NCI-H1694 treated with DMSO at 0.1 percent for 48 hours (cell line): ENCODE data around the gene SMKR1.
"Not testable (repeated sequence)": the region's sequence is repeated elsewhere in the genome, so short reads cannot be mapped to it uniquely, and the experiment has no call there.

ENCODE experiments used
- DNase-seq: peaks from one replicate; lab custom pipeline; 2025; lab: John Stamatoyannopoulos, UW

Gene SMKR1

DNA sequence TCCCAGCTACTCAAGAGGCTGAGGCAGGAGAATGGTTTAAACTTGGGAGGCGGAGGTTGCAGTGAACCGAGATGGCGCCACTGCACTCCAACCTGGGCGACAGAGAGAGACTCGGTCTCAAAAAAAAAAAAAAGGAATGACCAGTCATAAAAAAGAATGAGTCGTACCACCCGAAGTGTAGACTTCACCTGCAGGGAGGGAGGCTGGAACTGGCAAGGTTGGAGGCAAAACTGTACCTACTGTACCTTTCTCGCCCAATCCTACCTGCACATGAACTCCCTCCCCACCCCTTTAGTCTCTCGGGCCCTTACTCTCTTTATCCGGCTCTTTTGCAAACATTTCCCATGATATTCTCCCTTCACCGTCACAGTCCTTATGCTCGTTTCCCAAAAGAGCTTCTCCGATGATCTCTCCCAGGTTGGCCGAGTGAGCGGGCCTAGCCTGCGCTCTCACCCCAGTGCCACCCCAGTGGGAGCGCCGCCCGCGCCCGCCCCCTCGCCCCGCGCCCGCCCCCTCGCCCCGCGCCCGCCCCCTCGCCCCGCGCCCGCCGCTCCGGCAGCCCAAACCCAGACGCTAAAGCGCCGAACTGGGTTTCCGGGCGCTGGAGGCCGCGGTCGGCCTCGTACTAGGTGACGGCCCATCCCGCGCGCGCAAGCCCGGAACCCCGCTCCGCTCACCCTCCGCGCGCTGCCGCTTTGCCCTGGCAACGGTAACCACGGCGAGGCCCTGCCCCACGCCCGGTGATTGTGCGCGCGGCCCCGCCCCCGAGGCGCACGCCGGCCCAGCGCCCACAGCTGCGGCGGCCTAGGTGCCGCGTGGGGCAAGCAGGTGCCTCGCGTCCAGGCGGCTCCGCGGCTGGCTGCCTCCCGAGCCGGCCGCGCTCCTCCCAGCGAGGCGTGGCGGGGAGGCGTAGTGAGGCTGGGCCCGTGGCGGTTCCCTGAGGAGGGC, at the start of gene SMKR1:
TSS of gene SMKR1 (plus strand) at position 772 of the 948 bp plus-strand sequence. CDS start 294 bp downstream, outside the sequence.
- peak; percentile 11 for DNase-seq

GRCh38 chr7:129452589-129453231, 49.6 kb upstream of the SMKR1 start:
- no peak for DNase-seq

DNA sequence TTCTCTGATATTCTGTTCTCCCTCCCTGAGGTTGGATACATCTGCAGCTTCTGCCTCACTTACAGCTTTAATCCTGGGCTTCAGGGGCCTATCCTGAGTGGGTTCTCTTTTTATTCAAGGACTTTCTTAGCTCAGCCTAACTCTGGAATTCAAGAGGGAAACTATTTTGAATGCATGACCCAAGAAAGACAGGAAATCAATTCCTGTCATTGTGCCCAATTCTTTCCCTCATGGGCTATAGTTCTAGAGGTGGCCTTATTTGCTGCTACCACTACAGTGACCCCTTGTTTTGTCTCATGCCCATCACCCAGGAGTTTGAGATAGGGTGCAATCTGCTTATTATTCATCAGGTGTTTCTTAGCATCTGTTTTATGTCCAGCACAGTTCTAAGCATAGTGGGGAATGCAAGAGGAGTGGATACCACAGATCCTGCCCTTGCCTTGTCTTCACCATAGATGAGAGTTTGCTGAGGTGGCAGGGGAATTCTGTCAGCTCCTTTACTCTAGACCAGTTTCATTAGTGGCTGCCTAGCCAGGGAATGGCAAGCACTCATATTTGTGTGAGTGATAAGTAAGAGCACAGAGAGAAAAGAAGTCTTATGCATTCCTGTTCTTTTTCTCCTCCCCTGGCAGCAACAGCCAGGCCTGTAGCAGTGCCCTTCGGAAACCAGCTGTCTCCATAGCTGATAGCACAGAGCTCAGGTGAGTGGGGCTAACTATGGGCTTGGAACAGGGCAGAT, 48.7 kb upstream of the SMKR1 start:
- DNase-seq = no peak

- DNase-seq = no peak
These were observed 48.1 kb upstream of the SMKR1 start for GRCh38 chr7:129454249-129454551.

- DNase-seq = no peak
These were observed 45.9 kb upstream of the SMKR1 start for GRCh38 chr7:129456421-129456820.

DNA sequence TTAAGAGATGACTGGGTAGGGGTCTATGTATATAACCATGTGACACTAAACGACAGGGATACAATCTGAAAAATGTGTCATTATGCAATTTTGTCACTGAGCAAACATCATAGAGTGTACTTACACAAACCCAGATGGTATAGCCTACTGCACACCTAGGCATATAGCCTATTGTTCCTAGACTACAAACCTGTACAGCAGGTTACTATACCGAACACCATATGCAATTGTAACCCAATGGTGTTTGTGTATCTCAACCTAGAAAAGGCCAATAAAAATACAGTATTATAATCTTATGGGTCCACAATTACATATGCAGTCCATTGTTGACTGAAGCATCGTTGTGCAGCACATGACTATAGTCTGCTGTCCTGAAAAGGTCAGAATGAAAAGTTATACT, 45.2 kb upstream of the SMKR1 start:
- DNase-seq = no peak

- DNase-seq = no peak
These were observed 44.2 kb upstream of the SMKR1 start for GRCh38 chr7:129458171-129458570.

- no peak for DNase-seq
These were observed 40.5 kb upstream of the SMKR1 start for GRCh38 chr7:129461809-129462208.

- DNase-seq = no peak
These were observed 39.9 kb upstream of the SMKR1 start for GRCh38 chr7:129462420-129462819.

DNA sequence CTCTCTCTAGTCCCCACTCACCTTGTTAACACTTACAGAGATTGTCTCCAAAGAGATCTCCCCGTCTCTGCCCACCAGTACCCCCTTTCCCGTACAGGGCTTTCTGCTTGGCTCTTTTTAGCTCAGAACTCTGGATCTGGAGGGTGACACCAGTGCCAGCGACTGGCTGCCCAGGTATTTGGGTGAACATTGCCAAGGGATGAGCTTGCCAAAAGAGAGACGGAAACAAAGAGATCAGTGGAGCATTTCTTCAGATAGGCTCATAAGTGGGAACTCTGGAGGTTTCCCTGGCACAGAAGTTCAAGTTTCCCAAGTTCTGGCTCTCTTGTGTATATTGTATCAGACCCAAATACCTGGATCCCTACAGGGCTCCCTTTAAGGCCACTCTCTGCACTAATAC, 38.1 kb upstream of the SMKR1 start:
- no peak for DNase-seq

GRCh38 chr7:129465080-129465479, 37.3 kb upstream of the SMKR1 start:
- DNase-seq = no peak

GRCh38 chr7:129466796-129467195, 35.5 kb upstream of the SMKR1 start:
- DNase-seq = no peak

GRCh38 chr7:129468087-129468486, 34.2 kb upstream of the SMKR1 start:
- no peak for DNase-seq

DNA sequence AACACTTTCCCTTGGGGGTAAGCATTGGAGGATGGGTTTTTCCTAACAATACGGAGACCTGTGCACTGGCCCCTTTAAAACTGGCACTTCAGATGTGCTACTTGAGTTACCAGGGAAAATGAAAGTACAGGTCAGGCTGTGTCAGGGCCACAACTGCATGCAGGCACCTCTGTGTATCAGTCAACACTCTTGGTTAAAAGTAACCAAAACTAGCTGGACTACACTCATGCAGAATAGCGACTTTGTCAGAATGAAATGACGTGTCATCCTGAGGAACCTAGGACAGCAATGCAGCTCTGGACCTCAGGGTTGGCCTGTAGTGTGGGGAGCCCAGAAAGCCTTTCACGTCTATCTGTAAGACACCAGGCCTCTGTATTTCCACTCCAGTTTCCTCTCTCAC, 33.8 kb upstream of the SMKR1 start:
- DNase-seq = no peak

- DNase-seq = no peak
These were observed 32.4 kb upstream of the SMKR1 start for GRCh38 chr7:129469930-129470329.

DNA sequence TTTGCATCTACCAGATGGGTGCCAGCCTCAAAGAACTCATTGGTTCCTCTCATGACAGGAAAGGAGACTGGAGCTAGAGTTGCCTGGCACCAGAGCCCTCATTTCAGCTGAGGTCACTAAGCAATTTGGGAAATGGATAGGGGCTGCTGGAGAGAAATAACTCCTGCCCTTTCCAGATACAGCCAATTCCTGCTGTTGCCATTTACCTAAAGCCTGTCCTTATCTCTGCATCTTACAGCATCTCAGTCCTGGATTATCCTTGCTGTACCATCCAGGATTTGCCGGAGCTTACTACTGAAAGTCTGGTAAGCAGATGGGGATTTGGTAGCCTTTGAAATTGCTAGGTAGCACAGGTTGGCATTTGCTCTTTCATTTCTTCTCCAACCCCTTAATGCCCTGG, 31.9 kb upstream of the SMKR1 start:
- DNase-seq = no peak

DNA sequence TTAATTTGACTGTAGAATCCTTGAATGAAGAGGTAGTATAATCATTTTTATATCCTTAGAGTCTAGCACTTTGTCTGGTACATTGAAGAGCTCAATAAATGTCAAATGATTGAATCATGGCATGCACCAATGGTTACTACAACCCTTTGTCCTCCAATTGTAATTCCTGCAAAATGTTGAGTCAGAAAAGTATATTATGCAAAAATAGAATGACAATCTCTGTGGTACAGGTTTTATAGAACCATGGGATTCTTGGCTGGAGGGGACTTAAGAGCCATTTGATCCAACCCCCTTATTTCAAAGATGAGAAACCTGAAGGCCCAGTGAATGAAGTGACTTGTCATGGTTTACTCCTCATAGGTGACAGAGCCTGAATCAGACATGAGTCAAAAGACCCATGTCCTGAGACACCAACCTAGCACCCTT, 30.9 kb upstream of the SMKR1 start:
- DNase-seq = no peak

DNA sequence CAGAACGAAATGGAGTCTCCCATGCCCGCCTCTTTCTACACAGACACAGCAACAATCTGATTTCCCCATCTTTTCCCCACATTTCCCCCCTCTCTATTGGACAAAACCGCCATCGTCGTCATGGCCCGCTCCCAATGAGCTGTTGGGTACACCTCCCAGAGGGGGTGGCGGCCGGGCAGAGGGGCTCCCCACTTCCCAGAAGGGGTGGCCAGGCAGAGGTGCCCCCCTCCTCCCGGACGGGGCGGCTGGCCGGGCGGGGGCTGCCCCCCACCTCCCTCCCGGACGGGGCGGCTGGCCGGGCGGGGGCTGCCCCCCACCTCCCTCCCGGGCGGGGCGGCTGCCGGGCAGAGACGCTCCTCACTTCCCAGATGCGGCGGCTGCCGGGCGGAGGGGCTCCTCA, 26.4 kb upstream of the SMKR1 start:
- not testable (repeated sequence) for DNase-seq

DNA sequence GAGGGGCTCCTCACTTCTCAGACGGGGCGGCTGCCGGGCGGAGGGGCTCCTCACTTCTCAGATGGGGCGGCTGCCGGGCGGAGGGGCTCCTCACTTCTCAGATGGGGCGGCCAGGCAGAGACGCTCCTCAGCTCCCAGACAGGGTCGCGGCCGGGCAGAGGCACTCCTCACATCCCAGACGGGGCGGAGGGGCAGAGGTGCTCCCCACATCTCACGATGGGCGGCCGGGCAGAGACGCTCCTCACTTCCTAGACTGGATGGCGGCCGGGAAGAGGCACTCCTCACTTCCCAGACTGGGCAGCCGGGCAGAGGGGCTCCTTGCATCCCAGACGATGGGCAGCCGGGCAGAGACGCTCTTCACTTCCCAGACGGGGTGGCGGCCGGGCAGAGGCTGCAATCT, 25.9 kb upstream of the SMKR1 start:
- not testable (repeated sequence) for DNase-seq

DNA sequence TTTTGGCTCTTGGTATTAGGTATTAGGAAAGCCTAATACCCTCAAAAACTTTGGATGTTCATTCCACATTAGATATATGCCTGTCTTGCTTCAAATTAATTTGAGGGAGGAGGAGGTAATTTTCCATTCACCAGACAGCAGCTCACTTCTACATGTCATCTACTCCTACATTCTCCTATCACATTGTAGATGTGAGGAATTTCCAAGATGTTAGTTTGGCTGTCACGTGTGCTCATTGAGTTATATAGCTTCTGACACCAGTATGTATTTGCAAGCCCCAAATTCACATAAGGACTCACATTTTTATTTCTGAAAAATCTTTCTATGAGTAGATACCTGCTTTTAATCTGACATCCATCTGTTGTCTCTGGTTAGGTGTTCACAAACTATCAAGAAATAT, 22.5 kb upstream of the SMKR1 start:
- DNase-seq = no peak

- DNase-seq = no peak
These were observed 21.5 kb upstream of the SMKR1 start for GRCh38 chr7:129480674-129481363.

DNA sequence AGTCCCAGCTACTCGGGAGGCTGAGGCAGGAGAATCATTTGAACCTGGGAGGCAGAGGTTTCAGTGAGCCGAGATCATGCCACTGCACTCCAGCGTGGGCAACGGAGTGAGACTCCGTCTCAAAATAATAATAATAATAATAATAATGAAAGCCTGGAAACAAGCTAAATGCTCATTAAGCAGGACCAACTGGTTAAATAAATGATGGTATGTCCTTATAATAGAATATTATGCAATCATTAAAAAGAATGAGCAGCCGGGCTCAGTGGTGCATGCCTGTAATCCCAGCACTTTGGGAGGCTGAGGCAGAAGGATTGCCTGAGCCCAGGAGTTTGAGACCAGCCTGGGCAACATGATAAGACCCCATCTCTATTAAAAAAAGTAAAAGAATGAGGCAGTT, 21.0 kb upstream of the SMKR1 start:
- not testable (repeated sequence) for DNase-seq
